DOHH2 (cell line): ENCODE results near the gene NBAS.

Source experiments
- H3F3A ChIP-seq: fragments of 200-600 bp; sonication (generic), shearing (Covaris generic); 2 replicates; pipeline ENCODE4 v1.6.0; 2016; ENCODE audit warnings: antibody characterized with exemption, mild to moderate bottlenecking; ENCODE audit not compliant: control insufficient read depth, insufficient read depth
- H3K27ac ChIP-seq: fragments of 200-600 bp; sonication (generic); 2 replicates; pipeline ENCODE4 v1.5.1; 2014; ENCODE audit warnings: low read depth, mild to moderate bottlenecking, low read length, moderate library complexity
- H3K27me3 ChIP-seq: fragments of 200-600 bp; sonication (generic); 2 replicates; pipeline ENCODE4 v1.6.1; 2014; ENCODE audit warnings: mild to moderate bottlenecking, low read length, mixed read lengths; ENCODE audit not compliant: control insufficient read depth
- H3K36me3 ChIP-seq: fragments of 200-600 bp; sonication (generic); 2 replicates; pipeline ENCODE4 v1.6.1; 2014; ENCODE audit warnings: mild to moderate bottlenecking, low read length, moderate library complexity, mixed read lengths; ENCODE audit not compliant: control insufficient read depth
- H3K4me1 ChIP-seq: fragments of 200-600 bp; sonication (generic); 2 replicates; pipeline ENCODE4 v1.6.1; 2014; ENCODE audit warnings: mild to moderate bottlenecking, low read length, mixed read lengths; ENCODE audit not compliant: control insufficient read depth
- H3K4me2 ChIP-seq: fragments of 200-600 bp; sonication (generic); 2 replicates; pipeline ENCODE4 v1.6.0; 2014; ENCODE audit warnings: mild to moderate bottlenecking, low read length, moderate library complexity
- H3K4me3 ChIP-seq: fragments of 200-600 bp; sonication (generic); 2 replicates; pipeline ENCODE4 v1.5.1; 2014; ENCODE audit warnings: mild to moderate bottlenecking, low read length, mixed read lengths
- H3K79me2 ChIP-seq: fragments of 200-600 bp; sonication (generic); 2 replicates; pipeline ENCODE4 v1.6.1; 2014; ENCODE audit warnings: mild to moderate bottlenecking, low read length, mixed read lengths; ENCODE audit not compliant: control insufficient read depth
- H3K9me2 ChIP-seq: fragments of 200-600 bp; sonication (generic); replicated peaks from 2 replicates; pipeline ENCODE4 v1.6.1; 2014; ENCODE audit warnings: mild to moderate bottlenecking, low read length, mixed read lengths; ENCODE audit not compliant: control insufficient read depth
- H3K9me3 ChIP-seq: fragments of 200-600 bp; sonication (generic); 2 replicates; pipeline ENCODE4 v1.6.1; 2014; ENCODE audit warnings: antibody characterized with exemption, low read length, mixed read lengths; ENCODE audit not compliant: control insufficient read depth, insufficient read depth
- H4K20me1 ChIP-seq: fragments of 200-600 bp; sonication (generic); 2 replicates; pipeline ENCODE4 v1.6.0; 2014; ENCODE audit warnings: low read depth, mild to moderate bottlenecking, antibody characterized with exemption, low read length, moderate library complexity; ENCODE audit not compliant: control insufficient read depth, insufficient read depth
- CTCF ChIP-seq: fragments of 200-600 bp; sonication (generic); IDR thresholded peaks from one replicate; pipeline ENCODE4 v1.5.1; 2014; ENCODE audit warnings: antibody characterized with exemption, mild to moderate bottlenecking, low read depth, low read length; ENCODE audit not compliant: poor library complexity, severe bottlenecking
- EZH2phosphoT487 ChIP-seq: fragments of 200-600 bp; sonication (generic); IDR thresholded peaks from 2 replicates; pipeline ENCODE4 v1.6.1; 2017; ENCODE audit warnings: borderline replicate concordance, mild to moderate bottlenecking, antibody characterized with exemption, low read length, moderate library complexity, mixed read lengths

The NBAS gene

GRCh38 chr2:15307526-15307925 is 253.6 kb downstream of the NBAS start:
- Histone ChIP-seq H3K4me3 (no peak overlapping the region), H3K4me2 (no peak overlapping the region), H3K79me2 (no peaks in the 10 kb centered on the region), H3K4me1 (peaks cover 18% of the 10 kb centered on the region), H3K9me3 (no peaks in the 10 kb centered on the region), H3K27ac (no peak overlapping the region), H3K27me3 (no peaks in the 10 kb centered on the region), H3K9me2 (no peaks in the 10 kb centered on the region), H3K36me3 (0 out of 2 replicates have a peak, but pooled peaks cover 4% of the 10 kb centered on the region), H3F3A (no peaks in the 10 kb centered on the region), H4K20me1 (no peaks in the 10 kb centered on the region)
- TF ChIP-seq CTCF (no peak), EZH2phosphoT487 (no peak)

GRCh38 chr2:15306706-15307105 is 254.4 kb downstream of the NBAS start:
- H4K20me1 ChIP-seq = no peaks in the 10 kb centered on the region
- H3K36me3 ChIP-seq = 0 out of 2 replicates have a peak, but pooled peaks cover 4% of the 10 kb centered on the region
- H3F3A ChIP-seq = no peaks in the 10 kb centered on the region
- no peak overlapping the region for H3K4me3 ChIP-seq
- no peaks in the 10 kb centered on the region for H3K9me2 ChIP-seq
- no peaks in the 10 kb centered on the region for H3K79me2 ChIP-seq
- no peak for TF ChIP-seq EZH2phosphoT487
- no peak for TF ChIP-seq CTCF
- H3K4me1 ChIP-seq = peaks cover 12% of the 10 kb centered on the region
- H3K9me3 ChIP-seq = no peaks in the 10 kb centered on the region
- H3K27me3 ChIP-seq = no peaks in the 10 kb centered on the region
- no peak overlapping the region for H3K27ac ChIP-seq
- H3K4me2 ChIP-seq = no peak overlapping the region

- H3K79me2 ChIP-seq = no peaks in the 10 kb centered on the region
- no peaks in the 10 kb centered on the region for H3F3A ChIP-seq
- H3K27me3 ChIP-seq = no peaks in the 10 kb centered on the region
- H3K27ac ChIP-seq = no peak overlapping the region
- 0 out of 2 replicates have a peak, but pooled peaks cover 4% of the 10 kb centered on the region for H3K36me3 ChIP-seq
- H3K4me2 ChIP-seq = no peak overlapping the region
- no peaks in the 10 kb centered on the region; the same call in 1 of the 2 replicates for H4K20me1 ChIP-seq
- H3K4me1 ChIP-seq = no peaks in the 10 kb centered on the region
- H3K9me3 ChIP-seq = no peaks in the 10 kb centered on the region
- no peak overlapping the region for H3K4me3 ChIP-seq
- H3K9me2 ChIP-seq = no peaks in the 10 kb centered on the region
- TF ChIP-seq EZH2phosphoT487 (no peak), CTCF (no peak)
These were observed 257.3 kb downstream of the NBAS start for GRCh38 chr2:15303874-15304273.
